Measurements from ENCODE around the gene CACHD1.

GRCh38 chr1:64526312-64526711 is 56.4 kb downstream of the CACHD1 start:
- no peak for TF ChIP-seq CTCF (IDR thresholded peaks at IDR 0.05 in 8 of 11, conservative IDR thresholded peaks at IDR 0.05 in 3 of 11)
- no peak for TF ChIP-seq POLR2AphosphoS5 (IDR thresholded peaks at IDR 0.05)
- TF ChIP-seq POLR2A (IDR thresholded peaks at IDR 0.05) = no peak
